ENCODE results near the gene ATP5ME. TPM values are rescaled to one million over a fixed set of nuclear protein-coding genes. Genes with fewer than 3 reads are reported as not detected.
A peak's percentile ranks its signal among the peaks of the same experiment; 100 is the strongest.

ATP5ME gene
- total and polyA plus RNA-seq, 4 experiments from 2014 or later: 137 to 542 (median 285) TPM

DNA sequence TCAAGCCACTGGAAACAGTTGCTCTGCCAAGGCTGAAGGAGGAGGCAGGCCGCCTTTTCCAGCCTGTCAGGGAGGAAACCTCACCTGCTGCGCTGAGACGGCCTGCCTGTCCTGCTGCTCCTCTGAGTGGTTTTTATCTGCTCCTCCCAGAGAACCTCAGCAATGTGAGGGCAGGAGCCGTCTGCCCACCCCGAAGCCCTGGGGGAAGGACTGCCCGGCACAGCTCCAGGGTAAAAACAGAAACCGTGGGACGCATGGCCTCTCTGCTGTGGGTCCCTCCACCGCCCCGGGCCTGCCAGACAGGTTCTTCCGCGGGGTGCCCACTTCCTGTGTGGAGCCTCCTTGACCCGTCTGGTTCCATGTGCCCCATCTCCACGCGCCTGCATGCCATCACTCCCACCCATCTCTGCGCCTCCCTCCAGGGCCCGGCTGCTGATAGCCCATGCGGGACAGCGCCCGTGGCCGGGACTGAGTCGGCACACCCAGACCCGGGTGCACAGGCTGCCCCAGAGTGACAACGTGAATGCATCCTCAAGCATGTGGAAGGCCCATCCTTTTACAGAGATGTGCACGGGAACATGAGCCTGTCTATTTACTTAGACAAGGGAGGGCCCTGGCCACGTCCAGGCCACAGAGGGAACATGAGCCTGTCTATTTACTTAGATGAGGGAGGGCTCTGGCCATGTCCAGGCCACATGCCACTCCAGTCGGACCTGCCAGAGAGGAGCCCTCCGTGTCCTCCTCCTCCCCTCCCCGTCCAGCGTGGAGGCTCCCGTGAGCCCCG is 18.9 kb upstream of the ATP5ME start:
- H3K9me3 Mint-ChIP-seq: no peaks in the 10 kb centered on the region
- DNase-seq: no peak
- no peak overlapping the region for H3K4me3 Mint-ChIP-seq
- POLR2A ChIA-PET (ENCODE audit: partially characterized antibody): no interaction called here
- CTCF ChIA-PET (ENCODE audit: partially characterized antibody): no interaction called here
- intact Hi-C loops (cut with micrococcal nuclease): no loop called here
- peaks cover 3 to 7% of the 10 kb centered on the region in 2 donors for H3K27me3 Mint-ChIP-seq
- no peak overlapping the region for H3K27ac Mint-ChIP-seq
- H3K4me1 Mint-ChIP-seq: peaks cover 0 to 1% (median 0%) of the 10 kb centered on the region in 4 donors
- no peaks in the 10 kb centered on the region for H3K36me3 Mint-ChIP-seq
- Histone ChIP-seq H3K4me1 (ENCODE audit: insufficient read depth, low read length) (peaks cover 6% of the 10 kb centered on the region), H3K27me3 (ENCODE audit: insufficient read depth, low read length) (no peaks in the 10 kb centered on the region), H3K4me3 (ENCODE audit: low read length in 2 of 2) (no peak overlapping the region), H3K36me3 (ENCODE audit: insufficient read depth, low read length) (no peaks in the 10 kb centered on the region), H3K9me3 (ENCODE audit: control insufficient read depth in 1 of 2, low read length in 2 of 2) (no peaks in the 10 kb centered on the region), H3K27ac (ENCODE audit: low read depth, low read length) (no peak overlapping the region)

DNA sequence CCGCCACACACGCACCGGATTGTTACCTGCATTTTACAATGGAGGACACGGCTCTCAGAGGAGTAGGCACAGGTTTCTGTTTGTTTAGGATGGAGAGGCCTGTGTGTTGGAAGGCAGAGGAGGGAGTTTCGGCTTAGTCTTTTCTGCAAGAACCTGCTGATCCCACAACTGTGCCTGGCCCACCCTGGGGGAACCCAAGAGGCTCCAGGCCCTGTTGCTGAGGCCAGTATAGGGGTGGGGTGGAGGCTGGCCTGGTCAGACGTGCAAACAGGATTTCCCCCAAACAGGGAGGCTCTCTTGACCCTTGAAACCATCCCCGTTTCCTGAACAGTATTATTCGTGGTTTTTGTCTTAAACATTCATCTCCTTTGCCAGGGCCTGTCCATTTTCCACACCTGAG is 15.6 kb upstream of the ATP5ME start:
- Mint-ChIP-seq H3K4me1 (peaks cover 0 to 6% (median 4%) of the 10 kb centered on the region in 4 donors), H3K4me3 (no peak overlapping the region), H3K9me3 (peaks cover 0 to 2% (median 0%) of the 10 kb centered on the region in 8 donors), H3K36me3 (no peaks in the 10 kb centered on the region), H3K27ac (peak overlapping the region in 1 of 7 donors; percentile 43), H3K27me3 (peaks cover 0 to 15% of the 10 kb centered on the region in 2 donors)
- H3K9me3 ChIP-seq (ENCODE audit: control insufficient read depth in 1 of 2, low read length in 2 of 2): no peaks in the 10 kb centered on the region
- H3K4me1 ChIP-seq (ENCODE audit: insufficient read depth, low read length): peaks cover 6% of the 10 kb centered on the region
- CTCF ChIA-PET (ENCODE audit: partially characterized antibody): no interaction called here
- H3K27ac ChIP-seq (ENCODE audit: low read depth, low read length): no peak overlapping the region
- intact Hi-C loops (cut with micrococcal nuclease): no loop called here
- no peaks in the 10 kb centered on the region for H3K27me3 ChIP-seq (ENCODE audit: insufficient read depth, low read length)
- POLR2A ChIA-PET (ENCODE audit: partially characterized antibody): no interaction called here
- H3K36me3 ChIP-seq (ENCODE audit: insufficient read depth, low read length): no peaks in the 10 kb centered on the region
- no peak for DNase-seq
- H3K4me3 ChIP-seq (ENCODE audit: low read length in 2 of 2): no peak overlapping the region

GRCh38 chr4:688854-689681 is 15.0 kb upstream of the ATP5ME start, which contains the start of gene SLC49A3:
Gene SLC49A3, minus strand, starts transcription at chr4:689151. Its CDS starts 24 bp downstream, at chr4:689127.
- H3K4me1 ChIP-seq (ENCODE audit: insufficient read depth, low read length): peaks cover 6% of the 10 kb centered on the region
- Mint-ChIP-seq H3K9me3 (peaks cover 0 to 2% (median 0%) of the 10 kb centered on the region in 8 donors), H3K27ac (peak within 1 kb of the TSS in 1 of 7 donors; percentile 43), H3K27me3 (peaks cover 0 to 15% of the 10 kb centered on the region in 2 donors), H3K4me1 (peaks cover 0 to 6% (median 4%) of the 10 kb centered on the region in 4 donors), H3K4me3 (peak within 1 kb of the TSS in 1 of 8 donors; percentile 20), H3K36me3 (no peaks in the 10 kb centered on the region)
- ChIA-PET POLR2A (ENCODE audit: partially characterized antibody) (no interaction called here), CTCF (ENCODE audit: partially characterized antibody) (no interaction called here)
- DNase-seq: no peak
- intact Hi-C loops (cut with micrococcal nuclease): no loop called here
- H3K4me3 ChIP-seq (ENCODE audit: low read length in 2 of 2): no peak within 1 kb of the TSS
- H3K27ac ChIP-seq (ENCODE audit: low read depth, low read length): no peak within 1 kb of the TSS
- no peaks in the 10 kb centered on the region for H3K9me3 ChIP-seq (ENCODE audit: control insufficient read depth in 1 of 2, low read length in 2 of 2)
- no peaks in the 10 kb centered on the region for H3K27me3 ChIP-seq (ENCODE audit: insufficient read depth, low read length)
- no peaks in the 10 kb centered on the region for H3K36me3 ChIP-seq (ENCODE audit: insufficient read depth, low read length)

GRCh38 chr4:687971-688853 is 14.1 kb upstream of the ATP5ME start:
- intact Hi-C loops (cut with micrococcal nuclease): no loop called here
- CTCF ChIA-PET (ENCODE audit: partially characterized antibody): no interaction called here
- peaks cover 0 to 2% (median 0%) of the 10 kb centered on the region in 8 donors for H3K9me3 Mint-ChIP-seq
- Histone ChIP-seq H3K4me3 (ENCODE audit: low read length in 2 of 2) (no peak overlapping the region), H3K36me3 (ENCODE audit: insufficient read depth, low read length) (no peaks in the 10 kb centered on the region), H3K27me3 (ENCODE audit: insufficient read depth, low read length) (no peaks in the 10 kb centered on the region), H3K4me1 (ENCODE audit: insufficient read depth, low read length) (peaks cover 6% of the 10 kb centered on the region), H3K9me3 (ENCODE audit: control insufficient read depth in 1 of 2, low read length in 2 of 2) (no peaks in the 10 kb centered on the region), H3K27ac (ENCODE audit: low read depth, low read length) (no peak overlapping the region)
- peaks cover 0 to 6% (median 5%) of the 10 kb centered on the region in 4 donors for H3K4me1 Mint-ChIP-seq
- H3K27me3 Mint-ChIP-seq: peaks cover 0 to 15% of the 10 kb centered on the region in 2 donors
- DNase-seq: no peak
- H3K4me3 Mint-ChIP-seq: no peak overlapping the region
- H3K36me3 Mint-ChIP-seq: no peaks in the 10 kb centered on the region
- POLR2A ChIA-PET (ENCODE audit: partially characterized antibody): no interaction called here
- H3K27ac Mint-ChIP-seq: no peak overlapping the region

- Histone ChIP-seq H3K27me3 (ENCODE audit: insufficient read depth, low read length) (no peaks in the 10 kb centered on the region), H3K4me3 (ENCODE audit: low read length in 2 of 2) (no peak overlapping the region), H3K9me3 (ENCODE audit: control insufficient read depth in 1 of 2, low read length in 2 of 2) (no peaks in the 10 kb centered on the region), H3K27ac (ENCODE audit: low read depth, low read length) (no peak overlapping the region), H3K36me3 (ENCODE audit: insufficient read depth, low read length) (no peaks in the 10 kb centered on the region), H3K4me1 (ENCODE audit: insufficient read depth, low read length) (peaks cover 6% of the 10 kb centered on the region)
- ChIA-PET POLR2A (ENCODE audit: partially characterized antibody) (no interaction called here), CTCF (ENCODE audit: partially characterized antibody) (no interaction called here)
- Mint-ChIP-seq H3K9me3 (peaks cover 0 to 2% (median 0%) of the 10 kb centered on the region in 8 donors), H3K36me3 (no peaks in the 10 kb centered on the region), H3K4me1 (peaks cover 0 to 10% (median 5%) of the 10 kb centered on the region in 4 donors), H3K4me3 (no peak overlapping the region), H3K27me3 (peaks cover 0 to 15% of the 10 kb centered on the region in 2 donors), H3K27ac (peak overlapping the region in 1 of 7 donors; percentile 18)
- DNase-seq: no peak
- intact Hi-C loops (cut with micrococcal nuclease): no loop called here
Measured at GRCh38 chr4:687048-687970, 13.2 kb upstream of the ATP5ME start.

GRCh38 chr4:686413-687040 is 12.5 kb upstream of the ATP5ME start:
- H3K27ac Mint-ChIP-seq: no peak overlapping the region
- Histone ChIP-seq H3K36me3 (ENCODE audit: insufficient read depth, low read length) (no peaks in the 10 kb centered on the region), H3K27ac (ENCODE audit: low read depth, low read length) (no peak overlapping the region), H3K27me3 (ENCODE audit: insufficient read depth, low read length) (no peaks in the 10 kb centered on the region), H3K9me3 (ENCODE audit: control insufficient read depth in 1 of 2, low read length in 2 of 2) (no peaks in the 10 kb centered on the region), H3K4me1 (ENCODE audit: insufficient read depth, low read length) (peaks cover 6% of the 10 kb centered on the region), H3K4me3 (ENCODE audit: low read length in 2 of 2) (no peak overlapping the region)
- ChIA-PET CTCF (ENCODE audit: partially characterized antibody) (no interaction called here), POLR2A (ENCODE audit: partially characterized antibody) (no interaction called here)
- H3K4me3 Mint-ChIP-seq: no peak overlapping the region
- intact Hi-C loops (cut with micrococcal nuclease): no loop called here
- peaks cover 0 to 2% (median 0%) of the 10 kb centered on the region in 8 donors for H3K9me3 Mint-ChIP-seq
- peaks cover 0 to 14% of the 10 kb centered on the region in 2 donors for H3K27me3 Mint-ChIP-seq
- peaks cover 0 to 10% (median 5%) of the 10 kb centered on the region in 4 donors for H3K4me1 Mint-ChIP-seq
- DNase-seq: no peak
- no peaks in the 10 kb centered on the region for H3K36me3 Mint-ChIP-seq

Data from CD4-positive, alpha-beta memory T cell (primary cell).